Liver (tissue), 3 donors: ENCODE measurements around the gene KERA.
"Not testable (repeated sequence)": the region's sequence is repeated elsewhere in the genome, so short reads cannot be mapped to it uniquely, and the experiment has no call there.

Experiments
- EGR1 ChIP-seq, 2 donors: IDR thresholded peaks; 2 replicates each; pipeline ENCODE4 v1.6.1; 2016 to 2018; ENCODE audit warnings: antibody characterized with exemption in 2 of 2, low read depth in 2 of 2
- GABPA ChIP-seq, 2 donors: IDR thresholded peaks in 1 of 2; conservative IDR thresholded peaks in 1 of 2; 2 replicates each; pipeline ENCODE4 v1.6.1; 2016; ENCODE audit warnings: antibody characterized with exemption in 2 of 2, mild to moderate bottlenecking in 1 of 2, moderate library complexity in 1 of 2
- NR2F2 ChIP-seq: IDR thresholded peaks from 2 replicates; pipeline ENCODE4 v1.6.1; 2016; ENCODE audit warnings: antibody characterized with exemption
- RAD21 ChIP-seq, 2 donors: IDR thresholded peaks; 2 replicates each; pipeline ENCODE4 v1.6.1; 2016; ENCODE audit warnings: antibody characterized with exemption in 2 of 2, mild to moderate bottlenecking in 2 of 2
- RXRA ChIP-seq, 2 donors: IDR thresholded peaks; 2 replicates each; pipeline ENCODE4 v1.6.1; 2017 to 2018; ENCODE audit warnings: antibody characterized with exemption in 2 of 2, mild to moderate bottlenecking in 1 of 2
- TAF1 ChIP-seq: conservative IDR thresholded peaks from 2 replicates; pipeline ENCODE4 v1.6.1; 2016; ENCODE audit warnings: antibody characterized with exemption, mild to moderate bottlenecking
- YY1 ChIP-seq: IDR thresholded peaks from 2 replicates; pipeline ENCODE4 v1.6.1; 2016; ENCODE audit warnings: antibody characterized with exemption, mild to moderate bottlenecking
- TF ChIP-seq, protein P1 (sequence below): fragments of 150-350 bp; IDR thresholded peaks from 2 replicates; pipeline ENCODE4 v1.5.1; 2017; ENCODE audit warnings: improper control_type of control experiment, low read depth, low read length; ENCODE audit not compliant: missing input control
- TF ChIP-seq, protein P2 (sequence below): IDR thresholded peaks from 2 replicates; pipeline ENCODE4 v1.6.1; 2016; ENCODE audit warnings: antibody characterized with exemption, mild to moderate bottlenecking
- TF ChIP-seq, protein P3 (sequence below): IDR thresholded peaks from 2 replicates; pipeline ENCODE4 v1.6.1; 2016; ENCODE audit warnings: antibody characterized with exemption
- TF ChIP-seq, protein P4 (sequence below): IDR thresholded peaks from 2 replicates; pipeline ENCODE4 v1.6.1; 2016; ENCODE audit warnings: antibody characterized with exemption
- donor health status: healthy.
- donor health status: healthy.

DNA sequence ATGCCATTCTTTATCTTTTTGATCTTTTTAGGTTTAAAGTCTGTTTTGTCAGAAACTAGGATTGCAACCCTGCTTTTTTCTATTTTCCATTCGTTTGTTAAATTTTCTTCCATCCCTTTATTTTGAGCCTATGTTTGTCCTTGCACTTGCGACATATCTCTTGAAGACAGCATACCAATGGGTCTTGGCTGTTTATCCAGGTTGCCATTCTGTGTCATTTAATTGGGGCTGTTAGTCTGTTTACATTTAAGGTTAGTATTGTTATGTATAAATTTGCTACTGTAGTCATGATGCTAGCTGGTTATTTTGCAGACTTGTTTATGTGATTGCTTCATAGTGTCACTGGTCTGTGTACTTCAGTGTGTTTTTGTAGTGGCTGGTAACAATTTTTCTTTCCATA, 32.1 kb upstream of the KERA start:
- TF ChIP-seq, protein P1, sequence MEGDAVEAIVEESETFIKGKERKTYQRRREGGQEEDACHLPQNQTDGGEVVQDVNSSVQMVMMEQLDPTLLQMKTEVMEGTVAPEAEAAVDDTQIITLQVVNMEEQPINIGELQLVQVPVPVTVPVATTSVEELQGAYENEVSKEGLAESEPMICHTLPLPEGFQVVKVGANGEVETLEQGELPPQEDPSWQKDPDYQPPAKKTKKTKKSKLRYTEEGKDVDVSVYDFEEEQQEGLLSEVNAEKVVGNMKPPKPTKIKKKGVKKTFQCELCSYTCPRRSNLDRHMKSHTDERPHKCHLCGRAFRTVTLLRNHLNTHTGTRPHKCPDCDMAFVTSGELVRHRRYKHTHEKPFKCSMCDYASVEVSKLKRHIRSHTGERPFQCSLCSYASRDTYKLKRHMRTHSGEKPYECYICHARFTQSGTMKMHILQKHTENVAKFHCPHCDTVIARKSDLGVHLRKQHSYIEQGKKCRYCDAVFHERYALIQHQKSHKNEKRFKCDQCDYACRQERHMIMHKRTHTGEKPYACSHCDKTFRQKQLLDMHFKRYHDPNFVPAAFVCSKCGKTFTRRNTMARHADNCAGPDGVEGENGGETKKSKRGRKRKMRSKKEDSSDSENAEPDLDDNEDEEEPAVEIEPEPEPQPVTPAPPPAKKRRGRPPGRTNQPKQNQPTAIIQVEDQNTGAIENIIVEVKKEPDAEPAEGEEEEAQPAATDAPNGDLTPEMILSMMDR, result not testable (repeated sequence)
- not testable (repeated sequence) for TF ChIP-seq YY1; RXRA (IDR thresholded peaks at IDR 0.05); EGR1 (IDR thresholded peaks at IDR 0.05; ENCODE audit: low read depth in 2 of 2); NR2F2; GABPA (IDR thresholded peaks at IDR 0.05 in 1 of 2, conservative IDR thresholded peaks at IDR 0.05 in 1 of 2); TAF1; RAD21 (IDR thresholded peaks at IDR 0.05)
- TF ChIP-seq, protein P2, sequence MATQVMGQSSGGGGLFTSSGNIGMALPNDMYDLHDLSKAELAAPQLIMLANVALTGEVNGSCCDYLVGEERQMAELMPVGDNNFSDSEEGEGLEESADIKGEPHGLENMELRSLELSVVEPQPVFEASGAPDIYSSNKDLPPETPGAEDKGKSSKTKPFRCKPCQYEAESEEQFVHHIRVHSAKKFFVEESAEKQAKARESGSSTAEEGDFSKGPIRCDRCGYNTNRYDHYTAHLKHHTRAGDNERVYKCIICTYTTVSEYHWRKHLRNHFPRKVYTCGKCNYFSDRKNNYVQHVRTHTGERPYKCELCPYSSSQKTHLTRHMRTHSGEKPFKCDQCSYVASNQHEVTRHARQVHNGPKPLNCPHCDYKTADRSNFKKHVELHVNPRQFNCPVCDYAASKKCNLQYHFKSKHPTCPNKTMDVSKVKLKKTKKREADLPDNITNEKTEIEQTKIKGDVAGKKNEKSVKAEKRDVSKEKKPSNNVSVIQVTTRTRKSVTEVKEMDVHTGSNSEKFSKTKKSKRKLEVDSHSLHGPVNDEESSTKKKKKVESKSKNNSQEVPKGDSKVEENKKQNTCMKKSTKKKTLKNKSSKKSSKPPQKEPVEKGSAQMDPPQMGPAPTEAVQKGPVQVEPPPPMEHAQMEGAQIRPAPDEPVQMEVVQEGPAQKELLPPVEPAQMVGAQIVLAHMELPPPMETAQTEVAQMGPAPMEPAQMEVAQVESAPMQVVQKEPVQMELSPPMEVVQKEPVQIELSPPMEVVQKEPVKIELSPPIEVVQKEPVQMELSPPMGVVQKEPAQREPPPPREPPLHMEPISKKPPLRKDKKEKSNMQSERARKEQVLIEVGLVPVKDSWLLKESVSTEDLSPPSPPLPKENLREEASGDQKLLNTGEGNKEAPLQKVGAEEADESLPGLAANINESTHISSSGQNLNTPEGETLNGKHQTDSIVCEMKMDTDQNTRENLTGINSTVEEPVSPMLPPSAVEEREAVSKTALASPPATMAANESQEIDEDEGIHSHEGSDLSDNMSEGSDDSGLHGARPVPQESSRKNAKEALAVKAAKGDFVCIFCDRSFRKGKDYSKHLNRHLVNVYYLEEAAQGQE, result not testable (repeated sequence)
- TF ChIP-seq, protein P3, sequence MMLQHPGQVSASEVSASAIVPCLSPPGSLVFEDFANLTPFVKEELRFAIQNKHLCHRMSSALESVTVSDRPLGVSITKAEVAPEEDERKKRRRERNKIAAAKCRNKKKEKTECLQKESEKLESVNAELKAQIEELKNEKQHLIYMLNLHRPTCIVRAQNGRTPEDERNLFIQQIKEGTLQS, result not testable (repeated sequence)
- TF ChIP-seq, protein P4, sequence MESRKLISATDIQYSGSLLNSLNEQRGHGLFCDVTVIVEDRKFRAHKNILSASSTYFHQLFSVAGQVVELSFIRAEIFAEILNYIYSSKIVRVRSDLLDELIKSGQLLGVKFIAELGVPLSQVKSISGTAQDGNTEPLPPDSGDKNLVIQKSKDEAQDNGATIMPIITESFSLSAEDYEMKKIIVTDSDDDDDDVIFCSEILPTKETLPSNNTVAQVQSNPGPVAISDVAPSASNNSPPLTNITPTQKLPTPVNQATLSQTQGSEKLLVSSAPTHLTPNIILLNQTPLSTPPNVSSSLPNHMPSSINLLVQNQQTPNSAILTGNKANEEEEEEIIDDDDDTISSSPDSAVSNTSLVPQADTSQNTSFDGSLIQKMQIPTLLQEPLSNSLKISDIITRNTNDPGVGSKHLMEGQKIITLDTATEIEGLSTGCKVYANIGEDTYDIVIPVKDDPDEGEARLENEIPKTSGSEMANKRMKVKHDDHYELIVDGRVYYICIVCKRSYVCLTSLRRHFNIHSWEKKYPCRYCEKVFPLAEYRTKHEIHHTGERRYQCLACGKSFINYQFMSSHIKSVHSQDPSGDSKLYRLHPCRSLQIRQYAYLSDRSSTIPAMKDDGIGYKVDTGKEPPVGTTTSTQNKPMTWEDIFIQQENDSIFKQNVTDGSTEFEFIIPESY, result not testable (repeated sequence)
